Measurements from ENCODE around the gene BCL3.

DNA sequence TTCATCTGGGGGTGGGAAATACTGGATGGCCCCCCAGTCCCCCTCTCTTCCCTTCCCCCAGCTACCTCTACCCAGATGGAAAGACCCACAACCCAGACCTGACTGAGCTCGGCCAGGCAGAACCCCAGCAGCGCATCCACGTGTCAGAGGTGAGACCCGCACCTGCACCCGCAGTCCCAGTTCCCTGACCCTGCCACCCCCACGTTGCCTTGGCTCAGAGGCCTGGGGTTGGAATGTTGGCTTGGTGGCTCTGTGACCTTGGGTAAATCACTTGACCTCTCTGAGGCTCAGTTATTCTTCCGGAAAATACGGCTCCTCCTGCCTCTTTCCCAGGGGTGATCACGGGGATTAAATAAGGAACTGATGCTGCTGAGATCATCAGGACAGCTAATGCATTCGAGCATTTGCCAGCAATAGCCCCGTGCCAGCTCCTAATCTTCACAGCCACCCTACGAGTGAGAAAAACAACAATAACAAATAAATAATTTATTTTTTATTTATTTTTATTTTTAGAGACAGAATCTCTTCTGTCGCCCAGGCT, 41.5 kb downstream of the BCL3 start:
- TF ChIP-seq, protein P1, sequence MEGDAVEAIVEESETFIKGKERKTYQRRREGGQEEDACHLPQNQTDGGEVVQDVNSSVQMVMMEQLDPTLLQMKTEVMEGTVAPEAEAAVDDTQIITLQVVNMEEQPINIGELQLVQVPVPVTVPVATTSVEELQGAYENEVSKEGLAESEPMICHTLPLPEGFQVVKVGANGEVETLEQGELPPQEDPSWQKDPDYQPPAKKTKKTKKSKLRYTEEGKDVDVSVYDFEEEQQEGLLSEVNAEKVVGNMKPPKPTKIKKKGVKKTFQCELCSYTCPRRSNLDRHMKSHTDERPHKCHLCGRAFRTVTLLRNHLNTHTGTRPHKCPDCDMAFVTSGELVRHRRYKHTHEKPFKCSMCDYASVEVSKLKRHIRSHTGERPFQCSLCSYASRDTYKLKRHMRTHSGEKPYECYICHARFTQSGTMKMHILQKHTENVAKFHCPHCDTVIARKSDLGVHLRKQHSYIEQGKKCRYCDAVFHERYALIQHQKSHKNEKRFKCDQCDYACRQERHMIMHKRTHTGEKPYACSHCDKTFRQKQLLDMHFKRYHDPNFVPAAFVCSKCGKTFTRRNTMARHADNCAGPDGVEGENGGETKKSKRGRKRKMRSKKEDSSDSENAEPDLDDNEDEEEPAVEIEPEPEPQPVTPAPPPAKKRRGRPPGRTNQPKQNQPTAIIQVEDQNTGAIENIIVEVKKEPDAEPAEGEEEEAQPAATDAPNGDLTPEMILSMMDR (tag by site-specific recombination; IDR thresholded peaks at IDR 0.05) = no peak
- TF ChIP-seq ZIC2 (tag by site-specific recombination; IDR thresholded peaks at IDR 0.05) (no peak), GLI2 (tag by site-specific recombination; IDR thresholded peaks at IDR 0.05; ENCODE audit: borderline replicate concordance, low read depth) (no peak), ZNF121 (tag by site-specific recombination; IDR thresholded peaks at IDR 0.05) (no peak)
